Mucosa of descending colon (tissue), 3 donors: ENCODE data around the gene MVB12B. TPM values are rescaled to one million over a fixed set of nuclear protein-coding genes. Genes with fewer than 3 reads are reported as not detected.

ENCODE experiments used
- ATAC-seq: fragments of 200-7000 bp; cut with Tn5 transposase; one replicate; pipeline ENCODE4 v1.9.1; 2020; ENCODE audit warnings: mild to moderate bottlenecking, moderate library complexity
- DNase-seq, 3 donors: peaks; one replicate each; pipeline ENCODE4 v3.0.0-alpha.2; 2020
- H3K36me3 ChIP-seq: fragments of 200-600 bp; one replicate; pipeline ENCODE4 v1.8.0; 2021; ENCODE audit warnings: low read depth, mild to moderate bottlenecking
- H3K4me1 ChIP-seq: fragments of 200-600 bp; one replicate; pipeline ENCODE4 v1.8.0; 2021; ENCODE audit warnings: low read depth, mild to moderate bottlenecking
- H3K4me3 ChIP-seq: fragments of 200-600 bp; one replicate; pipeline ENCODE4 v1.8.0; 2021; ENCODE audit warnings: mild to moderate bottlenecking
- H3K9me3 ChIP-seq: fragments of 200-600 bp; one replicate; pipeline ENCODE4 v1.8.0; 2021; ENCODE audit warnings: mild to moderate bottlenecking
- CTCF ChIP-seq: fragments of 200-600 bp; IDR thresholded peaks from one replicate; pipeline ENCODE4 v1.8.0; 2022; ENCODE audit warnings: antibody characterized with exemption, mild to moderate bottlenecking
- intact Hi-C, 2 donors: fragments of 100-400 bp; cut with DNase I in 1 of 2; cut with micrococcal nuclease in 1 of 2; formaldehyde crosslinking; loops; one replicate each; pipeline versions ENCODE4 v1.11.0 to v1.11.1; 2022; cut with DNase I, micrococcal nuclease
- total RNA-seq, 3 donors: library from RNA; stranded (reverse); fragmentation: NEBNext Ultra II Directional in 2 of 3; extraction: Animal tissue kit (Norgen Biotek cat#: 25700) in 2 of 3; gene quantifications; one replicate each; pipeline versions ENCODE4 v1.2.1 to v1.2.4, GENCODE V29; 2021 to 2023
- donor health status: DM: no; HTN: no; CAD: no; lungs with moderate emphysema.
- donor health status: DM: no; HTN: no; CAD: no.
- donor health status: DM: no; HTN: yes; CAD: no.

Gene MVB12B
- total RNA-seq, 3 donors from 2014 or later, result 16.8 to 26.4 (median 21.6) TPM

GRCh38 chr9:126517833-126518356, 191.3 kb downstream of the MVB12B start:
- Histone ChIP-seq H3K4me3 (no peak overlapping the region), H3K9me3 (no peaks in the 10 kb centered on the region), H3K4me1 (no peaks in the 10 kb centered on the region), H3K36me3 (no peaks in the 10 kb centered on the region)
- TF ChIP-seq CTCF, result no peak
- DNase-seq (no peak), ATAC-seq (no peak)
- intact Hi-C loops, result no loop called here

- Histone ChIP-seq H3K9me3 (no peaks in the 10 kb centered on the region), H3K4me3 (no peak overlapping the region), H3K4me1 (peaks cover 2% of the 10 kb centered on the region), H3K36me3 (no peaks in the 10 kb centered on the region)
- TF ChIP-seq CTCF, result no peak
- intact Hi-C loops, result no loop called here
- no peak for DNase-seq
- ATAC-seq, result no peak
These were observed 192.1 kb downstream of the MVB12B start for GRCh38 chr9:126518763-126519162.

GRCh38 chr9:126519660-126520420, 193.2 kb downstream of the MVB12B start:
- no peak for DNase-seq
- Histone ChIP-seq H3K4me3 (no peak overlapping the region), H3K36me3 (no peaks in the 10 kb centered on the region), H3K4me1 (peaks cover 2% of the 10 kb centered on the region), H3K9me3 (no peaks in the 10 kb centered on the region)
- intact Hi-C loops, result no loop called here
- TF ChIP-seq CTCF, result no peak
- ATAC-seq, result no peak

- Histone ChIP-seq H3K4me1 (peaks cover 2% of the 10 kb centered on the region), H3K4me3 (no peak overlapping the region), H3K9me3 (no peaks in the 10 kb centered on the region), H3K36me3 (no peaks in the 10 kb centered on the region)
- no peak for TF ChIP-seq CTCF
- no peak for DNase-seq
- intact Hi-C loops, result no loop called here
- ATAC-seq, result no peak
These were observed 193.8 kb downstream of the MVB12B start for GRCh38 chr9:126520453-126520852.

- TF ChIP-seq CTCF, result no peak
- ATAC-seq (no peak), DNase-seq (no peak)
- intact Hi-C loops, result no loop called here
- Histone ChIP-seq H3K4me3 (no peak overlapping the region), H3K9me3 (no peaks in the 10 kb centered on the region), H3K36me3 (no peaks in the 10 kb centered on the region), H3K4me1 (peaks cover 2% of the 10 kb centered on the region)
These were observed 194.5 kb downstream of the MVB12B start for GRCh38 chr9:126521089-126521488.
